Suppressor macrophage treated with lipopolysaccharide for 1 hour (primary cell): ENCODE measurements around the gene RAB40B.
"Not testable (repeated sequence)": the region's sequence is repeated elsewhere in the genome, so short reads cannot be mapped to it uniquely, and the experiment has no call there.

Source experiments
- DNase-seq, 3 donors: peaks; one replicate each; pipeline ENCODE4 v3.0.0-alpha.2; 2020 to 2022

RAB40B gene, protein sequence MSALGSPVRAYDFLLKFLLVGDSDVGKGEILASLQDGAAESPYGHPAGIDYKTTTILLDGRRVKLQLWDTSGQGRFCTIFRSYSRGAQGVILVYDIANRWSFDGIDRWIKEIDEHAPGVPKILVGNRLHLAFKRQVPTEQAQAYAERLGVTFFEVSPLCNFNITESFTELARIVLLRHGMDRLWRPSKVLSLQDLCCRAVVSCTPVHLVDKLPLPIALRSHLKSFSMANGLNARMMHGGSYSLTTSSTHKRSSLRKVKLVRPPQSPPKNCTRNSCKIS

DNA sequence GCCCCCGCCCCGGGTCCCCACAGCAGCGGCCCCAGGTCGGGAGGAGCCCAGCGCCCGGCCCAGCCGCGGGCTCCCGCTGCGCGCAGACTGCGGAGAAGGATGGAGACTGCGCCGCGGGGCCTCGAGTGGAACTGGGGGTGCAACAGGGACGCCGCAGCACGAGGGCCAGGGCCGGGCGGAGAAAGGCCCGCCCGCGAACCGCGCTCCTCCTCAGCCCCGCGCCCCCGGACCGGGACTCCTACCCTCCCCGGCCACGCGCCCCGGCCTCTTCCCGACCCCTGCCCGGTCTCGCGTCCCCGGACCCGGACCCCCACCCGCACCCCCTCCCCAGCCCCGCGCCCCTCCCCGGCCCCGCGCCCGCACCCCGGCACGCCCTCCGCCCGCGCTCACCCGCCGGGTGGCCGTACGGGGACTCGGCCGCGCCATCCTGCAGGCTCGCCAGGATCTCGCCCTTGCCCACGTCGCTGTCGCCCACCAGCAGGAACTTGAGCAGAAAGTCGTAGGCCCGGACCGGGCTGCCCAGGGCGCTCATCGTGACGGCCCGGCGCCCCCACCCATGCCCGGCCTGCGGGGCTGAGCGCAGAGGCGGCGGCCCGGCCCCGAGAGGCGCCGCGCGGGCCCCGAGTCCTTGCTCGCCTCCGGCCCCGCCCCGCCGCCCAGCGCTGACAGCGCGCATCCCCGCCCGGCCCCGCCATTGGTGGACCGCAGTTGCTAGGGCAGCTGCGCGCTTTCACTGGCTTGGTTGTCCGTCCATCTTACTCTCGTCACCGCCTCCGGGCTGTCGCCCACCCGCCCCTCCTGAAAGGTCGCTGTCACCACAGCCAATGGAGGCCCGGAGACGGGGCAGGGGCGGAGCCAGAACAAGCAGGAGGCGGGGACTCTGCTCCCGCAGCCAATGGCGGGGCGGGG lies at the start of gene RAB40B:
TSS of gene RAB40B (minus strand) at position 634 of the 909 bp plus-strand sequence. CDS start at position 532, 102 bp downstream.
- DNase-seq = peak; percentile 99

DNA sequence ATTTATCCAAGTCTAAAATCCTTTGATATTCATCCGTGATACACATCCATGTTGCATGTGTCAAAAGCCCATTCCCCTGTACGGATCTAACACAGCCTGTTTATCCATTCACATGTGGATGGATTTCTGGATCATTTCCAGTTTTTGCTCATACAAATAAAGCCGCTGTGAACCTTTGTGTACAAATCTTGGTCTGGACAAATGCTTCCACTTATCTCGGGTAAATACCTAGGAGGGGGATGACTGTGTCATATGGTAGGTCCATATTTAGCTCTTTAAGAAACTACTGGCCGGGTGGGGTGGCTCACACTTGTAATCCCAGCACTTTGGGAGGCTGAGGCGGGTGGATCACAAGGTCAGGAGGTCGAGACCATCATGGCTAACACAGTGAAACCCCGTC lies 47.0 kb upstream of the RAB40B start:
- no peak for DNase-seq

DNA sequence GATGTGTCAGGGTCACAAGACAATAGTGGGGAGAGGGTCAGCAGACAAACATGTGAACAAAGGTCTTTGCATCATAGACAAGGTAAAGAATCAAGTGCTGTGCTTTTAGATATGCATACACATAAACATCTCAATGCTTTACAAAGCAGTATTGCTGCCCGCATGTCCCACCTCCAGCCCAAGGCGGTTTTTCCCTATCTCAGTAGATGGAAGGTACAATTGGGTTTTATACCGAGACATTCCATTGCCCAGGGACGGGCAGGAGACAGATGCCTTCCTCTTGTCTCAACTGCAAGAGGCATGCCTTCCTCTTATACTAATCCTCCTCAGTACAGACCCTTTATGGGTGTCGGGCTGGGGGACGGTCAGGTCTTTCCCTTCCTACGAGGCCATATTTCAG lies 46.2 kb upstream of the RAB40B start:
- DNase-seq = not testable (repeated sequence)

- DNase-seq = no peak
Measured at GRCh38 chr17:82743344-82744219, 45.1 kb upstream of the RAB40B start.

DNA sequence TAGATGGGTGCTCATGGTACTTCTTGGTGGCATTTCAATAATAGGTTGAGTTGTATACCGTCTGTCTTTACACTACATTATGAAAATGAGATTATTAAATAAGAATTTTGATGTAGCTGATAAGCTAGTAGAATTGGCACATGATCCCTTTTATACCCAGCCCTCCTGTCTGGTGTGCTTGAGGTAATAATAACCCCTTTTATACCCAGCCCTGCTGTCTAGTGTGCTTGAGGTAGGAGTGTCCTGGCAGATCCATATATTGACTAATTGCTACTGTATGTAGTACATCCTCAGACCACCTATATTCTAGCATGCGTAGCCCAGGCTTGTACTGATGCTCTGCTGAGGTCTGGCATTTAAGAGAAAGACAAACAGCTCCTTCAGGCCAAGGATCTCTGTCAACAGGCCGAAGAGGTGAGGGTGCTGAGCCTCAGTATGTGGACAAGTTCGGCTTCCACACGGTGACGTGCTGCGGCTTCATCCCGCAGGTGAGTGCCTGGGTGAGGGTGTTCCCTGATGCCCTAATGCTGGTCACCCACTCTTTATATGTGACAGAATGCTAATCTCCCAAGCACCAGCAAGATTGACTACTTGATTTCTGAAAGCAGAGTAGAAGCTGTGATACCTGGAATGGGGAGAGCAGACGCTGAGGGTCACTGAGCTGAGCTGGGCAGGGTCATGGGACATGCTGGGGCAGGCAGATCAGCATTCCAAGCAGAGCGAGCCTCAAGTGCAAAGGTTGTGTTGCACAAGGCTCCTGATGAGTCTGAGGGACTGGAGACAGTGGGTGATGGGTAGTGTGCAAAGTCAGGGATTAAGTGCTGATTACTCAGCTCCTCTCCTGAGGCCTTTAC lies 42.6 kb upstream of the RAB40B start:
- no peak for DNase-seq

DNA sequence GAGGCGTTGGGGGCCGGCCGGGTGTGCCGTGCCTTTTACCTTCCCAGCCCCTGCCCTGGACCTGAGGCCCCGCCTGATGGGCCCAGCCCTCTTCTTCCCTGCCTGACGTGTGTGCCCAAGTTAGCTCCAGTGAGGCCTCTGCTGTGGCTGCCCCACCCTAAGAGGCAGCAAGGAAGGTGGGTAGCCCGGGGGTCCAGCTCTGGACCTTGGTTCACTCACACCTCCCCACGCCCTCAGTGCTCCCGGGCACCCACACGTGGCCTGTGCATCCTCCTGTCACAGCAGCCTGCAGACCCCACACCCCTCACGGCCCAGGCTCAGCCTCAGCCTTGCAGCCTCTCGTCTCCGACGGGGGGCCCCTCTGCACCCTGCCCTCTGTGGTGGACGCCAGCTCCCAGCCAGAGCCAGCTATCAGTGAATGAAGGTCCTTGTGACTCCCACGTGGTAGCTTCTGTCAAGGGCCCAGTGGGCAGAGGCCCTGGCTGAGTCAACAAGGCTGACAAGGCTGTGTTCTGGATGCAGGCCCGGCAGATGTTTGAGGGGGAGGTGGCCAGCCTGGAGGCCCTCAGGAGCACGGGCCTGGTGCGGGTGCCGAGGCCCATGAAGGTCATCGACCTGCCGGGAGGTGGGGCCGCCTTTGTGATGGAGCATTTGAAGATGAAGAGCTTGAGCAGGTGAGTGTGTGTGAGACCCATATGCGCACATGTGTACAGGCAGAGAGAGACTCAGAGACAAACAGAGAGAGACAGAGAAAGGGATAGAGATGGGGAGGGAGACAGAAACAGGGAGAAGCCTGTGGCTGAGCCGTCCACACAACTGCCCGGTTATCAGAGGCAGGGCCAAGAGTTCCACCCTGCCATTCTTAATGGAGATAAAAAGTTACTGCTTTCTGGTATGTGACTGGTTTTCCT lies 39.7 kb upstream of the RAB40B start:
- DNase-seq = no peak

DNA sequence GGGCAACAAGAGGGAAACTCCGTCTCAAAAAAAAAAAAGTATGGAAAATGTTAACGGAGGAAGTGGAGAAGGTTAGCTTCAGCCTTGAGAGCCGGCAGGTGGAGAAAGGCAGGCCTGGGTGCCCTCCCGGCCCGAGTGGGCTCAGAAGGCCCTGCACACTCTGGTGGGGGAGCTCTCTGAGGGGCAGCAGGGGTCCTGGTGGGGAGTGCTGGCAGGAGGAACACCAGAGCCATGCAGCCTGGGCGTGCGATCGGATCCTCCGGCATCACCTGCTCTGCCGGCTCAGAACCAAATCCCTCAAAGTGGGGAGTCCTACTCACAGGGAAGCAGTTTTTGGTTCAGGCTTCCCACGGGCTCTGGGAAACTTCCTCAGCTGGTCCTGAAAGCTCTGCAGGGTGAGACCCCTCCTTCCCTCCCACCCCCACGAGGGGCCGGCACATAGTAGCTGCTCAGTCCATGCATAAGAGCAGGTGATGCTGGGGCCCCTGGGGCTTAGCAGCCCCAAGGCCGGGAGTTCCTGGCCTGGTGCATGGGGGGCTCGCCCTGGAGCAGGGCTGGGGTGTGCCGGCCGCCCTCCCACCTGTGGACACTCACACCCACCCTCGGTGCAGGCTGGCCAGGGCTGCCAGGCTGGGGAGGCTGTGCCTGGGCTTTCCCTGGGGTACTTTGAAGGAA lies 38.1 kb upstream of the RAB40B start:
- DNase-seq = no peak

DNA sequence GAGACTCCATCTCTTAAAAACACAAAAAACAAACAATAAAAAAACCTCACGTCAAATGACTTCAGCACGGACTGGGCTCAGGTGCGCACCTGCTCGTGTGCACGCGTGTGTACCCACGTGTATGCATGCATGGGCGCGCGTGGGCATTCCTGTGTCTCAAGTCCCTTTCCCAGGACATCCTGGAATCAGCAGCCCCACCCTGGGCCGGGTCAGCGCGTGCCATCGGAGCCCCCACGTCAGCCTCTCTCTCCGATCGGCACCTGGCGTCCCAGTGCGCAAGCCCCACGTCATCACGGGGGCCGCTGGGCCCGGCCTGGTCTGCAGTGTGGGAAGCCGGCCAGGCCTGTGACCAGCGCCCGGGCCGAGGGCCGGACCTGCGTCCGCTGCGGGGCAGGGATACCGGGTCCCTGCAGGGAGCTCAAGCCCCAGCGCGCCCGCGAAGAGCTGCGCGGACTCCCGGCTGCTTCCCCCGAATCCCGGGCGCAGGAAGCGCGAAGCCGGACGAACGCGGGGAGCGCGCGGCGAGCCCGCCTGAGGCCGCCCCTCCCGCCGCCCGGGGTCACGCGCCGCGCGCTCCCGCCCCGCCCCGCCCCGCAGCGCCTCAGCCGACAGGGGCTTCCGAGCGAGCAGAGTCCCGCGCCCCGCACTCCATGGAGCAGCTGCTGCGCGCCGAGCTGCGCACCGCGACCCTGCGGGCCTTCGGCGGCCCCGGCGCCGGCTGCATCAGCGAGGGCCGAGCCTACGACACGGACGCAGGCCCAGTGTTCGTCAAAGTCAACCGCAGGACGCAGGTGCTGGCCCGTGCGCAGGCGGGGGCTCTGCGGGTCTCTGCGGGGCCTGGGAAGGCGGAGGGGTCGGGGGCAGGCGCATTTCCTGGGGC lies 36.7 kb upstream of the RAB40B start, which contains the start of gene FN3K:
TSS of gene FN3K (plus strand) at position 629 of the 880 bp plus-strand sequence. CDS start at position 651, 22 bp downstream.
- peak; percentile 30 to 69 (median 37) for DNase-seq

- DNase-seq = no peak
Measured at GRCh38 chr17:82732118-82732743, 33.7 kb upstream of the RAB40B start.

DNA sequence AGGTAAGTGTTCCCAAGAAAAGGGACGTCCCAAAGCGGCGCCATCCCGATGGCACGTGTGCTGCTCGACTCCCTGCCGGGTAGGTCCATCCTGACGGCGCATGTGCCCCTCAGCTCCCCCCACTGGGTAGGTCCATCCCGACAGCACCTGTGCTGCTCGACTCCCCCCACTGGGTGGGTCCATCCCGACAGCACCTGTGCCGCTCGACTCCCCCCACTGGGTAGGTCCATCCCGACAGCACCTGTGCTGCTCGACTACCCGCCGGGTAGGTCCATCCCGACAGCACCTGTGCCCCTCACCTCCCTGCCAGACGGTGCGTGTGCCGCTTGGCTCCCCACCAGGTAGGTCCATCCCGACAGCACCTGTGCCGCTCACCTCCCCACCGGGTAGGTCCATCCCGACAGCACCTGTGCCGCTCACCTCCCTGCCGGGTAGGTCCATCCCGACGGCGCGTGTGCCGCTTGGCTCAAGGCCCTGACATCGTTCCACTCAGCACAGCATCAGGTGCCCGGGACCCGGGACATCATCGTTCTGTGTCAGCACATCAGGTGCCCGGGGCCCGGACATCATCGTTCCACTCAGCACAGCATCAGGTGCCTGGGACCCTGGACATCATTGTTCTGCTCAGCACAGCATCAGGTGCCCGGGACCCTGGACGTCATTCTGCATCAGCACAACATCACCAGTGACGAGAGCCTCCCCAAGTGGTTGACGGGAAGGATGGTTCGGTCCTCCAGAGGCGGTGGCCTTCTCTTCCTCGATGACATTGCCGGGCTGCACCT lies 31.2 kb upstream of the RAB40B start:
- DNase-seq = no peak

DNA sequence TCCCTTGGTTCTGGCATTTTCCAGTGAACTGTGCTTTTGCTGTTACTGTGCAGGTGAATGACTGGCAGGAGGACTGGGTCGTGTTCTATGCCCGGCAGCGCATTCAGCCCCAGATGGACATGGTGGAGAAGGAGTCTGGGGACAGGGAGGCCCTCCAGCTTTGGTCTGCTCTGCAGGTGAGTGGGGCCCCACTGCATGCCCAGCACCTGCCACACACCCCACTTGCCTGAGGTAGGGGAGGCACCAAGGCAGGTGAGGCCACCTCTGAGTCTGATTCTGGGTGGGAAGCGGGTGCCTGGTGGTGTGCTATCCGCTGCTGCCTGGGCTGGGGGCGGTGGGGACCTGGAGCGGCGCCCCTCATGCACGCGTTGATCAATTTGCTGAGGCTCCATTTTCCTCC lies 27.9 kb upstream of the RAB40B start:
- DNase-seq = no peak

DNA sequence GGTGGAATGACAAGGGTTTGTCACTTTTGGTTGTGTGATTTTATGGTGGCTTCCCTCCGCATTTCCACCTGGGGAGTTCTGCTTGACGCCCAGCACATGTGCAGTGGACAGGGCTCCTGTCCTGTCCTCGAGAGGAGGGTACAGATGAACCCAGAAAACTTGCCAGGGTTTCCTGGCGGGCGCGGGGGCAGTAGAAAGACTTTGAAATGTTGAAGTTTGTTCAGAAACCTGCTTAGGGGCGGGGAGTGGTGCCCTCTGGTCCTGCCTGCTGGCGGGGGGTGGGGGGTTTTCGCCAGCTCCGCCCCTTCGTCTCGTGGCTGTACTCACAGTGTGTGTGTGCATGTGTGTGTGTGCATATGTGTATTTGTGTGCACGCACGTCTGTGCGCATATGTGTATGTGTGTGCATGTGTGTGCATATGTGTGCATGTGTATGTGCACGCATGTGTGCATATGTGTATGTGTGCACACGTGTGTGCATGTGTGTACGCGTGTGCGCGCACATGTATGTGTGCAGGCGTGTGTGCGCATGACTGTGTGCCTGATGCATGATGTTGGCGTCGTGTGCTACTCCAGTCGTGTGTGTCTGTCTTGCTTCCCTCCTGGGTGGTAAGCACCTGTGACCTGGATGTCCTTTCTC lies 24.8 kb upstream of the RAB40B start:
- no peak for DNase-seq

DNA sequence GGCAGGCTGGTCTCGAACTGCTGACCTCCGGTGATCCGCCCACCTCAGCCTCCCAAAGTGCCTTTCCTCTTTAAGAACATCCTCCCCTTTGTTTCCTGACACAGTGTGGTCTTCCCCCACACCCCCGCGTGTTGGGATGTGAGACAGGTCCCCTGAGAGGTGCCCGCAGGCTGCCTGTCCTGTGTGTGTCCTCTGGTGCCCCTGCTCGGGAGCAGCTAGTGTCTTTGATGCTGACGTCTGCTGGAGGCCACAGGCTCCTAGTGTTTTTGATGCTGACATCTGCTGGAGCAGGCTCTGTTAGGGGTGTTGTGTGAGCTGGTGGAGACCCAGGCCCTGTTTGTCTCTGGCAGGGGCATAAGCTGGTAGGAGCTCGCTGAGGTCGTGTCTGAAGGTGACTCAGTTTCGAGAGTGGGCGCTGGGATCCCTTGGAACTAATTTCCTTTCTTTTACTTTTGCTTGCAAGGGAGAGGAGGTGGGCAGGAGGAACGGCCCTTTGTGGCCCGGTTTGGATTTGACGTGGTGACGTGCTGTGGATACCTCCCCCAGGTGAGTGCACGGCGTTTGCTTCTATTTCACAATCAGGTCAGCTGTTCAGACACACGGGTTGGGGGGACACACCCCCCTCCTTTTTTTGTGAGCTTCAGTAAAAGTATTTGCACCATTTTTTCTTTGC lies 24.0 kb upstream of the RAB40B start:
- no peak for DNase-seq

DNA sequence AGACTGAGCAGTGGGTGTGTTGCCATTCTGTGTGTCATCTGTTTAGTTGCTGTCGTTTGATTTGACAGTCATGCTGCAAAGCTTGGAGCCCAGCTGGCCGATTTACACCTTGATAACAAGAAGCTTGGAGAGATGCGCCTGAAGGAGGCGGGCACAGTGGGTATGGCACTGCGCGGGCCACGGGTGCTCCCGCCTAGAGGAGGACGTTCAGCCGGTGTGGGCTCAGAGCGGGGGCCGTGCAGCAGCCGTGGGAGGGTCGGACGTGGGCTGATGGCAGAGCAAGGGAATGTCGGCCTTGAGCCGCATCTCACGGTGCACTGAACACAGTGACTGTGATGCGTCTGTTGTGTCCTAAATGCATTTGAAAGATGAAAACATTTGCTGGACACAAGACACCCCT lies 21.7 kb upstream of the RAB40B start:
- no peak for DNase-seq

- DNase-seq = no peak
Measured at GRCh38 chr17:82718986-82719685, 20.6 kb upstream of the RAB40B start.
